GM23338 (cell line): ENCODE results near the gene WNT11. TPM values are rescaled to one million over a fixed set of nuclear protein-coding genes. Genes with fewer than 3 reads are reported as not detected.

Experiments used
- ATAC-seq: fragments of 200-7000 bp; cut with Tn5 transposase; 3 replicates; pipeline ENCODE4 v1.9.1; 2020
- DNase-seq: peaks from one replicate; pipeline ENCODE4 v3.0.0-alpha.2; 2015; ENCODE audit warnings: low spot score
- H2AFZ ChIP-seq: fragments of 200-600 bp; sonication (generic); 2 replicates; pipeline ENCODE4 v1.8.0; 2016; ENCODE audit warnings: antibody characterized with exemption, mild to moderate bottlenecking, moderate library complexity
- H3F3A ChIP-seq: fragments of 200-600 bp; sonication (generic); replicated peaks from 2 replicates; pipeline ENCODE4 v1.8.0; 2017; ENCODE audit warnings: antibody characterized with exemption, mixed run types, low read depth
- H3K27ac ChIP-seq: fragments of 200-600 bp; sonication (generic); 2 replicates; pipeline ENCODE4 v1.6.1; 2016; ENCODE audit warnings: low read depth
- H3K27me3 ChIP-seq: fragments of 200-600 bp; sonication (generic); 2 replicates; pipeline ENCODE4 v1.8.0; 2016; ENCODE audit warnings: mild to moderate bottlenecking, mixed run types, moderate library complexity; ENCODE audit not compliant: insufficient read depth
- H3K36me3 ChIP-seq: fragments of 200-600 bp; sonication (generic); 2 replicates; pipeline ENCODE4 v1.8.0; 2016; ENCODE audit warnings: mild to moderate bottlenecking; ENCODE audit not compliant: insufficient read depth
- H3K4me1 ChIP-seq: fragments of 200-600 bp; sonication (generic); 2 replicates; pipeline ENCODE4 v1.8.0; 2016; ENCODE audit warnings: mild to moderate bottlenecking, moderate library complexity; ENCODE audit not compliant: insufficient read depth
- H3K4me2 ChIP-seq: fragments of 200-600 bp; sonication (generic); 2 replicates; pipeline ENCODE4 v1.7.1; 2017; ENCODE audit warnings: mixed run types
- H3K4me3 ChIP-seq: fragments of 200-600 bp; sonication (generic); 2 replicates; pipeline ENCODE4 v1.6.1; 2016; ENCODE audit warnings: mixed run types
- H3K79me2 ChIP-seq: fragments of 200-600 bp; sonication (generic); replicated peaks from 2 replicates; pipeline ENCODE4 v1.8.0; 2017; ENCODE audit warnings: mild to moderate bottlenecking; ENCODE audit not compliant: insufficient read depth
- H3K9me2 ChIP-seq: fragments of 200-600 bp; sonication (generic); 2 replicates; pipeline ENCODE4 v1.8.0; 2017; ENCODE audit not compliant: insufficient read depth
- H4K20me1 ChIP-seq: fragments of 200-600 bp; sonication (generic); replicated peaks from 2 replicates; pipeline ENCODE4 v1.8.0; 2017; ENCODE audit warnings: mild to moderate bottlenecking; ENCODE audit not compliant: insufficient read depth
- H3K27ac Mint-ChIP-seq: 2 replicates; pipeline ENCODE4 v1.8.0; 2020; ENCODE audit warnings: inconsistent platforms, mild to moderate bottlenecking, moderate library complexity, mixed read lengths
- H3K27me3 Mint-ChIP-seq: 3 replicates; pipeline ENCODE4 v1.8.0; 2022; ENCODE audit warnings: low read depth, mild to moderate bottlenecking, moderate library complexity, mixed read lengths, inconsistent platforms; ENCODE audit not compliant: insufficient read depth, poor library complexity
- H3K36me3 Mint-ChIP-seq: 3 replicates; pipeline ENCODE4 v1.8.0; 2021; ENCODE audit warnings: low read depth, mild to moderate bottlenecking, inconsistent platforms, moderate library complexity, mixed read lengths
- H3K4me1 Mint-ChIP-seq: 3 replicates; pipeline ENCODE4 v1.8.0; 2020; ENCODE audit warnings: mild to moderate bottlenecking, inconsistent platforms, mixed read lengths
- H3K4me3 Mint-ChIP-seq: 3 replicates; pipeline ENCODE4 v1.8.0; 2021; ENCODE audit warnings: moderate library complexity, mild to moderate bottlenecking, inconsistent platforms, mixed read lengths
- H3K9me3 Mint-ChIP-seq: 3 replicates; pipeline ENCODE4 v1.8.0; 2020; ENCODE audit warnings: moderate library complexity, mild to moderate bottlenecking, inconsistent platforms, mixed read lengths
- CREB1 ChIP-seq: fragments of 250-450 bp; sonication (Bioruptor Pico); IDR thresholded peaks from 2 replicates; pipeline ENCODE4 v1.5.0; 2020; ENCODE audit warnings: low read depth, mild to moderate bottlenecking, moderate library complexity
- ETS1 ChIP-seq: IDR thresholded peaks from 2 replicates; pipeline ENCODE4 v1.6.1; 2016; ENCODE audit warnings: antibody characterized with exemption
- EZH2 ChIP-seq: fragments of 200-600 bp; sonication (generic); IDR thresholded peaks from one replicate; pipeline ENCODE4 v1.8.0; 2017; ENCODE audit warnings: antibody characterized with exemption, mild to moderate bottlenecking, low read depth; ENCODE audit not compliant: unreplicated experiment
- JUNB ChIP-seq: IDR thresholded peaks from one replicate; pipeline ENCODE4 v1.6.1; 2016; ENCODE audit warnings: antibody characterized with exemption; ENCODE audit not compliant: unreplicated experiment
- POLR2AphosphoS5 ChIP-seq: IDR thresholded peaks from 2 replicates; pipeline ENCODE4 v1.6.1; 2016; ENCODE audit warnings: antibody characterized with exemption, low read depth
- STAT1 ChIP-seq: IDR thresholded peaks from one replicate; pipeline ENCODE4 v1.6.1; 2016; ENCODE audit warnings: antibody characterized with exemption; ENCODE audit not compliant: unreplicated experiment
- ZNF114 ChIP-seq: fragments of 250-450 bp; sonication (Bioruptor Pico); IDR thresholded peaks from 2 replicates; pipeline ENCODE4 v1.5.0; 2020; ENCODE audit warnings: mild to moderate bottlenecking, moderate library complexity
- ZNF331 ChIP-seq: fragments of 250-450 bp; sonication (Bioruptor Pico); IDR thresholded peaks from 2 replicates; pipeline ENCODE4 v1.5.0; 2020; ENCODE audit warnings: low read depth, mild to moderate bottlenecking, moderate library complexity
- polyA plus RNA-seq: library from polyadenylated mRNA; unstranded; fragments of >200 nt; fragmentation: Nextera tagmentation; extraction: Ambion mirVana; gene quantifications from 2 replicates; pipeline ENCODE4 v1.2.1, GENCODE V29; 2016
- total RNA-seq: library from RNA; depleted of rRNA; stranded (reverse); fragments of >200 nt; shearing (Covaris generic); gene quantifications from 2 replicates; pipeline ENCODE4 v1.2.3, GENCODE V29; 2014
- TF ChIP-seq, protein P1 (sequence below), 2 experiments: fragments of 200-600 bp in 1 of 2; sonication (generic) in 1 of 2; conservative IDR thresholded peaks; 2 replicates each; pipeline versions ENCODE4 v1.5.1 to v1.6.1; 2016 to 2017; ENCODE audit warnings: antibody characterized with exemption in 2 of 2, low read depth in 2 of 2, mild to moderate bottlenecking in 2 of 2, moderate library complexity in 1 of 2
- TF ChIP-seq, protein P2 (sequence below): IDR thresholded peaks from one replicate; pipeline ENCODE4 v1.6.1; 2018; ENCODE audit warnings: antibody characterized with exemption; ENCODE audit not compliant: unreplicated experiment

The WNT11 gene
- total and polyA plus RNA-seq, 2 experiments from 2014 or later, result 0.44 to 0.56 TPM

DNA sequence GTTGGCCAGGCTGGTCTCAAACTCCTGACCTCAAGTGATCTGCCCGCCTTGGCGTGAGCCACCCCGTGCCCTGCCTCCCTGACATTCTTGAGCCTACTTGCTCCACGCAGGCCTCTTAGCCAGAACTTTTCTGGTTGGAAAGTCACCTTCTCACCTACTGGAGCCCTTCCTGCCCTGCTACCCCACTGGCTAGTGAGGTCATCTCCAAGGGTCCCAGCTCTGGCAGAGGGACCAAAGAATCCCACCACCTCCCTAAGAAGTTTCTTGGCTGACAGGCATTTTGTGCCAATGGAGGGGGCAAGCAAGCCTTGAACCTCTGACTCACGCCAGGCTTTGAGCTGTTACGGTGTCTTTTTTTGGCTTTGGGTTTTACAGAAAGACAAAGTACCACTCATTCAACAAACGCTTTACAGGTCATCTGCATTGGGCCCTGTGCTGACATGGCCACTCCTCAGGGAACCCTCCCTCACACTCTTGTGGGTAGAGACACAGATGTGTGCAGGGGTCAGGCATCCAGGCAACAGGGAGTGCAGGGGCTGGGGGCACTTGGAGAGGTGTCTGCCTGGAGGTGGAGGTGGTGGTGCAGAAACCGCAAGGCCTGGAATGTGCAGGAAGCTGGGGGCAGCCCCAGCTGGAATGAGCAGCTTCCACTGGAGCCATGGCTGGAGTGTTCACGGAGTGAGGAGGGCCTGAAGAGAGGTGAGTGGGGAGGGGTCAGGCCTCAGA, 27.1 kb upstream of the WNT11 start:
- Histone ChIP-seq H2AFZ (no peak overlapping the region), H3K4me2 (no peak overlapping the region), H3K27me3 (no peaks in the 10 kb centered on the region), H3K27ac (no peak overlapping the region), H3K36me3 (no peaks in the 10 kb centered on the region), H3K4me1 (peaks cover 5% of the 10 kb centered on the region; the same call in 1 of the 2 replicates), H3K9me2 (no peaks in the 10 kb centered on the region), H3K4me3 (no peak overlapping the region), H4K20me1 (no peaks in the 10 kb centered on the region), H3K79me2 (no peaks in the 10 kb centered on the region), H3F3A (peaks cover 7% of the 10 kb centered on the region; the same call in 1 of the 2 replicates)
- no peak overlapping the region for H3K27ac Mint-ChIP-seq
- peak overlapping the region; percentile 100; the same call in 2 of the 3 replicates for H3K4me3 Mint-ChIP-seq
- peaks cover 10% of the 10 kb centered on the region for H3K9me3 Mint-ChIP-seq
- no peak for ATAC-seq
- H3K27me3 Mint-ChIP-seq, result peaks cover 30% of the 10 kb centered on the region
- peaks cover 7% of the 10 kb centered on the region; the same call in 1 of the 3 replicates for H3K4me1 Mint-ChIP-seq
- H3K36me3 Mint-ChIP-seq, result peaks cover 4% of the 10 kb centered on the region; the same call in 2 of the 3 replicates
- TF ChIP-seq JUNB, result no peak
- TF ChIP-seq, protein P1, sequence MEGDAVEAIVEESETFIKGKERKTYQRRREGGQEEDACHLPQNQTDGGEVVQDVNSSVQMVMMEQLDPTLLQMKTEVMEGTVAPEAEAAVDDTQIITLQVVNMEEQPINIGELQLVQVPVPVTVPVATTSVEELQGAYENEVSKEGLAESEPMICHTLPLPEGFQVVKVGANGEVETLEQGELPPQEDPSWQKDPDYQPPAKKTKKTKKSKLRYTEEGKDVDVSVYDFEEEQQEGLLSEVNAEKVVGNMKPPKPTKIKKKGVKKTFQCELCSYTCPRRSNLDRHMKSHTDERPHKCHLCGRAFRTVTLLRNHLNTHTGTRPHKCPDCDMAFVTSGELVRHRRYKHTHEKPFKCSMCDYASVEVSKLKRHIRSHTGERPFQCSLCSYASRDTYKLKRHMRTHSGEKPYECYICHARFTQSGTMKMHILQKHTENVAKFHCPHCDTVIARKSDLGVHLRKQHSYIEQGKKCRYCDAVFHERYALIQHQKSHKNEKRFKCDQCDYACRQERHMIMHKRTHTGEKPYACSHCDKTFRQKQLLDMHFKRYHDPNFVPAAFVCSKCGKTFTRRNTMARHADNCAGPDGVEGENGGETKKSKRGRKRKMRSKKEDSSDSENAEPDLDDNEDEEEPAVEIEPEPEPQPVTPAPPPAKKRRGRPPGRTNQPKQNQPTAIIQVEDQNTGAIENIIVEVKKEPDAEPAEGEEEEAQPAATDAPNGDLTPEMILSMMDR (conservative IDR thresholded peaks at IDR 0.05; ENCODE audit: low read depth in 2 of 2), result no peak
- no peak for DNase-seq

GRCh38 chr11:76232026-76232665, 25.8 kb upstream of the WNT11 start:
- Histone ChIP-seq H2AFZ (no peak overlapping the region), H4K20me1 (no peaks in the 10 kb centered on the region), H3K9me2 (no peaks in the 10 kb centered on the region), H3K4me2 (no peak overlapping the region), H3K27ac (no peak overlapping the region), H3F3A (peaks cover 7% of the 10 kb centered on the region; the same call in 1 of the 2 replicates), H3K4me3 (no peak overlapping the region), H3K27me3 (no peaks in the 10 kb centered on the region), H3K4me1 (peaks cover 5% of the 10 kb centered on the region; the same call in 1 of the 2 replicates), H3K79me2 (no peaks in the 10 kb centered on the region), H3K36me3 (no peaks in the 10 kb centered on the region)
- ATAC-seq (no peak), DNase-seq (no peak)
- peaks cover 10% of the 10 kb centered on the region for H3K9me3 Mint-ChIP-seq
- TF ChIP-seq EZH2 (no peak), POLR2AphosphoS5 (no peak), ZNF331 (CRISPR knock-in tag) (no peak), ETS1 (no peak), ZNF114 (CRISPR knock-in tag) (no peak), CREB1 (no peak), STAT1 (no peak)
- TF ChIP-seq, protein P2, sequence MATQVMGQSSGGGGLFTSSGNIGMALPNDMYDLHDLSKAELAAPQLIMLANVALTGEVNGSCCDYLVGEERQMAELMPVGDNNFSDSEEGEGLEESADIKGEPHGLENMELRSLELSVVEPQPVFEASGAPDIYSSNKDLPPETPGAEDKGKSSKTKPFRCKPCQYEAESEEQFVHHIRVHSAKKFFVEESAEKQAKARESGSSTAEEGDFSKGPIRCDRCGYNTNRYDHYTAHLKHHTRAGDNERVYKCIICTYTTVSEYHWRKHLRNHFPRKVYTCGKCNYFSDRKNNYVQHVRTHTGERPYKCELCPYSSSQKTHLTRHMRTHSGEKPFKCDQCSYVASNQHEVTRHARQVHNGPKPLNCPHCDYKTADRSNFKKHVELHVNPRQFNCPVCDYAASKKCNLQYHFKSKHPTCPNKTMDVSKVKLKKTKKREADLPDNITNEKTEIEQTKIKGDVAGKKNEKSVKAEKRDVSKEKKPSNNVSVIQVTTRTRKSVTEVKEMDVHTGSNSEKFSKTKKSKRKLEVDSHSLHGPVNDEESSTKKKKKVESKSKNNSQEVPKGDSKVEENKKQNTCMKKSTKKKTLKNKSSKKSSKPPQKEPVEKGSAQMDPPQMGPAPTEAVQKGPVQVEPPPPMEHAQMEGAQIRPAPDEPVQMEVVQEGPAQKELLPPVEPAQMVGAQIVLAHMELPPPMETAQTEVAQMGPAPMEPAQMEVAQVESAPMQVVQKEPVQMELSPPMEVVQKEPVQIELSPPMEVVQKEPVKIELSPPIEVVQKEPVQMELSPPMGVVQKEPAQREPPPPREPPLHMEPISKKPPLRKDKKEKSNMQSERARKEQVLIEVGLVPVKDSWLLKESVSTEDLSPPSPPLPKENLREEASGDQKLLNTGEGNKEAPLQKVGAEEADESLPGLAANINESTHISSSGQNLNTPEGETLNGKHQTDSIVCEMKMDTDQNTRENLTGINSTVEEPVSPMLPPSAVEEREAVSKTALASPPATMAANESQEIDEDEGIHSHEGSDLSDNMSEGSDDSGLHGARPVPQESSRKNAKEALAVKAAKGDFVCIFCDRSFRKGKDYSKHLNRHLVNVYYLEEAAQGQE, result no peak
- TF ChIP-seq, protein P1 (conservative IDR thresholded peaks at IDR 0.05; ENCODE audit: low read depth in 2 of 2), result no peak
- H3K36me3 Mint-ChIP-seq, result peaks cover 4% of the 10 kb centered on the region; the same call in 2 of the 3 replicates
- no peak overlapping the region for H3K4me3 Mint-ChIP-seq
- H3K27ac Mint-ChIP-seq, result no peak overlapping the region
- H3K4me1 Mint-ChIP-seq, result peaks cover 3% of the 10 kb centered on the region; the same call in 1 of the 3 replicates
- H3K27me3 Mint-ChIP-seq, result peaks cover 30% of the 10 kb centered on the region
